A673 (cell line): ENCODE data around the gene PDHA1. TPM values are rescaled to one million over a fixed set of nuclear protein-coding genes. Genes with fewer than 3 reads are reported as not detected.

ENCODE experiments used
- BruUV-seq: library from RNA; stranded (reverse); fragments of 400-500 nt; replicated peaks from 2 replicates; lab custom pipeline; 2021; lab: Mats Ljungman, UMichigan
- CTCF ChIA-PET: fragments of 300-600 bp; sonication (Branson Sonifier 250); formaldehyde crosslinking; loops from one replicate; lab custom pipeline; 2022; ENCODE audit warnings: antibody characterized with exemption; lab: Charles Lee
- POLR2A ChIA-PET: fragments of 300-600 bp; sonication (Branson Sonifier 250); formaldehyde crosslinking; loops from one replicate; lab custom pipeline; 2022; ENCODE audit warnings: antibody characterized with exemption; ENCODE audit not compliant: low non-redundant PET; lab: Charles Lee
- DNase-seq: peaks from one replicate; pipeline ENCODE4 v3.0.0-alpha.2; 2015; ENCODE audit warnings: low spot score
- H3K27ac ChIP-seq: fragments of 200-600 bp; sonication (generic); 2 replicates; pipeline ENCODE4 v1.5.1; 2016; ENCODE audit warnings: mixed run types, low read depth, mild to moderate bottlenecking, mixed read lengths, antibody characterized with exemption, low read length; ENCODE audit not compliant: poor library complexity, severe bottlenecking
- H3K27me3 ChIP-seq: fragments of 200-600 bp; sonication (generic); replicated peaks from 2 replicates; pipeline ENCODE4 v1.6.1; 2017; ENCODE audit warnings: mixed run types, low read depth, mild to moderate bottlenecking, mixed read lengths, antibody characterized with exemption, low read length; ENCODE audit not compliant: insufficient read depth, poor library complexity
- H3K36me3 ChIP-seq: fragments of 200-600 bp; sonication (generic); 2 replicates; pipeline ENCODE4 v1.6.1; 2016; ENCODE audit warnings: mixed run types, mild to moderate bottlenecking, mixed read lengths, antibody characterized with exemption, low read length; ENCODE audit not compliant: insufficient read depth, poor library complexity, severe bottlenecking
- H3K4me1 ChIP-seq: fragments of 200-600 bp; sonication (generic); 2 replicates; pipeline ENCODE4 v1.6.1; 2017; ENCODE audit warnings: mixed run types, mild to moderate bottlenecking, mixed read lengths, antibody characterized with exemption, low read length; ENCODE audit not compliant: insufficient read depth, poor library complexity, severe bottlenecking
- H3K4me3 ChIP-seq: fragments of 200-600 bp; sonication (generic); 2 replicates; pipeline ENCODE4 v1.5.1; 2016; ENCODE audit warnings: low read depth, mixed run types, mild to moderate bottlenecking, mixed read lengths, low read length; ENCODE audit not compliant: poor library complexity, severe bottlenecking
- H3K9me3 ChIP-seq: fragments of 200-600 bp; sonication (generic); 2 replicates; pipeline ENCODE4 v1.6.1; 2016; ENCODE audit warnings: mixed run types, low read depth, mild to moderate bottlenecking, mixed read lengths, antibody characterized with exemption, low read length; ENCODE audit not compliant: poor library complexity, severe bottlenecking
- EZH2 ChIP-seq: fragments of 200-600 bp; sonication (generic); IDR thresholded peaks from 2 replicates; pipeline ENCODE4 v1.6.1; 2017; ENCODE audit warnings: borderline replicate concordance, low read depth, mild to moderate bottlenecking, mixed read lengths, antibody characterized with exemption, low read length; ENCODE audit not compliant: poor library complexity, severe bottlenecking
- intact Hi-C: fragments of 100-400 bp; cut with micrococcal nuclease; formaldehyde crosslinking; loops from one replicate; pipeline ENCODE4 v1.10.0; 2022; ENCODE audit not compliant: unreplicated experiment
- total RNA-seq: library from RNA; stranded (reverse); gene quantifications from 2 replicates; pipeline ENCODE4 v1.2.3, GENCODE V29; 2021
- TF ChIP-seq, protein P1 (sequence below): fragments of 300-800, 200-600 bp; sonication (generic); conservative IDR thresholded peaks from 2 replicates; pipeline ENCODE4 v1.5.1; 2017; ENCODE audit warnings: low read depth, mild to moderate bottlenecking, antibody characterized with exemption, low read length, moderate library complexity, mixed read lengths

Gene PDHA1
- total RNA-seq, 1 experiment from 2014 or later, result 350 TPM

DNA sequence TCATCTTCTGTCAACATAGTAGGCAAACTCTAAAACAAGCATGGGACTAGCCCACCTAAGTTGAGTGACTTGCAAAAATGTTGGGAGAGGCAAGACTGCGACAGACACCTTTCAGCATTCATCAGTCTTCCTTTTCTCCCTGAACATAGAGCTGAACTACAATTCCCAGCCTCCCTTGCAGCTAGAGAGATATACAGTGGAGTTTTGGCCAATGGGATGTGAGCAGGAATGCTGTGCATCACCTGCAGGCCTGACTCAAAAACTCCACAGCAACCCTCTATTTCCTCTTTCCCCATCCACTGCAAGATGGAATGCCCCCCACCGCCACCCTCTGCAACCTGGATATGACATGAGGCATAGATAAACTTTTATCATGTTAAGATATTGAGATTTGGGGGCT, 66.5 kb downstream of the PDHA1 start:
- CTCF ChIA-PET, result interaction anchor here (0.7 kb wide), 1 partner anchor 35 kb away, joined by 6 read pairs; no protein-coding TSS in a partner anchor
- Histone ChIP-seq H3K4me1 (no peaks in the 10 kb centered on the region), H3K27me3 (peaks cover 4% of the 10 kb centered on the region), H3K4me3 (no peak overlapping the region), H3K36me3 (no peaks in the 10 kb centered on the region), H3K27ac (no peak overlapping the region), H3K9me3 (no peaks in the 10 kb centered on the region)
- no TSS peak for BruUV-seq
- TF ChIP-seq, protein P1, sequence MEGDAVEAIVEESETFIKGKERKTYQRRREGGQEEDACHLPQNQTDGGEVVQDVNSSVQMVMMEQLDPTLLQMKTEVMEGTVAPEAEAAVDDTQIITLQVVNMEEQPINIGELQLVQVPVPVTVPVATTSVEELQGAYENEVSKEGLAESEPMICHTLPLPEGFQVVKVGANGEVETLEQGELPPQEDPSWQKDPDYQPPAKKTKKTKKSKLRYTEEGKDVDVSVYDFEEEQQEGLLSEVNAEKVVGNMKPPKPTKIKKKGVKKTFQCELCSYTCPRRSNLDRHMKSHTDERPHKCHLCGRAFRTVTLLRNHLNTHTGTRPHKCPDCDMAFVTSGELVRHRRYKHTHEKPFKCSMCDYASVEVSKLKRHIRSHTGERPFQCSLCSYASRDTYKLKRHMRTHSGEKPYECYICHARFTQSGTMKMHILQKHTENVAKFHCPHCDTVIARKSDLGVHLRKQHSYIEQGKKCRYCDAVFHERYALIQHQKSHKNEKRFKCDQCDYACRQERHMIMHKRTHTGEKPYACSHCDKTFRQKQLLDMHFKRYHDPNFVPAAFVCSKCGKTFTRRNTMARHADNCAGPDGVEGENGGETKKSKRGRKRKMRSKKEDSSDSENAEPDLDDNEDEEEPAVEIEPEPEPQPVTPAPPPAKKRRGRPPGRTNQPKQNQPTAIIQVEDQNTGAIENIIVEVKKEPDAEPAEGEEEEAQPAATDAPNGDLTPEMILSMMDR, result no peak
- TF ChIP-seq EZH2, result no peak
- intact Hi-C loops, result no loop called here
- no peak for DNase-seq
- POLR2A ChIA-PET, result no interaction called here

Other genes starting within 250 kb of the PDHA1 start
- gene ADGRG2, start 221.5 kb upstream of the PDHA1 start, total RNA-seq, result 61.3 and 73.6 TPM in 2 replicates
- gene MAP3K15, start 171.6 kb downstream of the PDHA1 start, total RNA-seq, result 0.06 and 0.35 TPM in 2 replicates